Trophoblast cell (in vitro differentiated cells and primary cell): Measurements from ENCODE around the gene ZBTB2. TPM values are rescaled to one million over a fixed set of nuclear protein-coding genes. Genes with fewer than 3 reads are reported as not detected.

ENCODE experiments used
- DNase-seq, 2 donors: peaks; one replicate each; pipeline ENCODE4 v3.0.0-alpha.2; 2016
- H2AFZ ChIP-seq: 2 replicates; pipeline ENCODE4 v1.6.1; 2013; ENCODE audit warnings: low read length, moderate library complexity, mild to moderate bottlenecking; ENCODE audit not compliant: insufficient read depth, poor library complexity
- H2AK5ac ChIP-seq: 2 replicates; pipeline ENCODE4 v1.6.1; 2013; ENCODE audit warnings: mild to moderate bottlenecking, low read length
- H2BK120ac ChIP-seq: 2 replicates; pipeline ENCODE4 v1.6.1; 2013; ENCODE audit warnings: low read length, mild to moderate bottlenecking, moderate library complexity; ENCODE audit not compliant: insufficient read depth, poor library complexity
- H2BK12ac ChIP-seq: 2 replicates; pipeline ENCODE4 v1.6.1; 2013; ENCODE audit warnings: mild to moderate bottlenecking, low read length, moderate library complexity
- H2BK5ac ChIP-seq: 2 replicates; pipeline ENCODE4 v1.6.1; 2013; ENCODE audit warnings: low read length, low read depth, moderate library complexity, mild to moderate bottlenecking; ENCODE audit not compliant: poor library complexity
- H3K14ac ChIP-seq: 2 replicates; pipeline ENCODE4 v1.6.1; 2013; ENCODE audit warnings: mild to moderate bottlenecking, low read length
- H3K18ac ChIP-seq: 2 replicates; pipeline ENCODE4 v1.6.1; 2013; ENCODE audit warnings: mild to moderate bottlenecking, low read length
- H3K23ac ChIP-seq: 2 replicates; pipeline ENCODE4 v1.6.1; 2013; ENCODE audit warnings: low read length
- H3K27ac ChIP-seq: 2 replicates; pipeline ENCODE4 v1.5.1; 2013; ENCODE audit warnings: low read depth, mild to moderate bottlenecking, inconsistent platforms, low read length, moderate library complexity
- H3K27me3 ChIP-seq: 2 replicates; pipeline ENCODE4 v1.6.1; 2013; ENCODE audit warnings: inconsistent platforms, mild to moderate bottlenecking, low read length, moderate library complexity; ENCODE audit not compliant: insufficient read depth
- H3K36me3 ChIP-seq, 2 experiments: 1 replicate in 1 of 2; 2 replicates in 1 of 2; pipeline ENCODE4 v1.6.1; 2013; ENCODE audit warnings: low read length in 2 of 2, mild to moderate bottlenecking in 2 of 2, moderate library complexity in 1 of 2; ENCODE audit not compliant: insufficient read depth in 2 of 2, control insufficient read depth in 1 of 2
- H3K4ac ChIP-seq: 2 replicates; pipeline ENCODE4 v1.6.1; 2013; ENCODE audit warnings: low read depth, mild to moderate bottlenecking, low read length, moderate library complexity
- H3K4me1 ChIP-seq, 2 experiments: 1 replicate in 1 of 2; 2 replicates in 1 of 2; pipeline ENCODE4 v1.6.1; 2013; ENCODE audit warnings: low read length in 2 of 2, mild to moderate bottlenecking in 2 of 2, moderate library complexity in 1 of 2; ENCODE audit not compliant: insufficient read depth in 2 of 2, control insufficient read depth in 1 of 2
- H3K4me2 ChIP-seq: 2 replicates; pipeline ENCODE4 v1.6.1; 2013; ENCODE audit warnings: inconsistent platforms, mild to moderate bottlenecking, low read length, moderate library complexity
- H3K4me3 ChIP-seq: 2 replicates; pipeline ENCODE4 v1.5.1; 2013; ENCODE audit warnings: mild to moderate bottlenecking, low read depth, low read length, inconsistent platforms
- H3K79me1 ChIP-seq: one replicate; pipeline ENCODE4 v1.6.1; 2013; ENCODE audit warnings: low read length
- H3K79me2 ChIP-seq: 2 replicates; pipeline ENCODE4 v1.6.1; 2013; ENCODE audit warnings: low read length, mild to moderate bottlenecking; ENCODE audit not compliant: control insufficient read depth, insufficient read depth, poor library complexity
- H3K9ac ChIP-seq: 2 replicates; pipeline ENCODE4 v1.6.1; 2013; ENCODE audit warnings: mild to moderate bottlenecking, low read length
- H3K9me3 ChIP-seq: 2 replicates; pipeline ENCODE4 v1.6.1; 2013; ENCODE audit warnings: low read depth, mild to moderate bottlenecking, control low read depth, inconsistent platforms, low read length; ENCODE audit not compliant: insufficient read depth
- H4K12ac ChIP-seq: 2 replicates; pipeline ENCODE4 v1.6.1; 2013; ENCODE audit warnings: low read depth, mild to moderate bottlenecking, low read length, moderate library complexity
- H4K8ac ChIP-seq: 2 replicates; pipeline ENCODE4 v1.6.1; 2013; ENCODE audit warnings: low read depth, mild to moderate bottlenecking, low read length, moderate library complexity
- H4K91ac ChIP-seq: one replicate; pipeline ENCODE4 v1.6.1; 2013; ENCODE audit warnings: low read depth, mild to moderate bottlenecking, low read length, moderate library complexity
- WGBS: extraction: QIAGEN DNeasy Blood & Tissue Kit; methylation state at CpG from one replicate; pipeline ENCODE4 v1.1.7; 2013; ENCODE audit warnings: missing lambda C conversion rate; ENCODE audit not compliant: insufficient read length, insufficient coverage; ENCODE audit errors: extremely low coverage; 5-methylcytosine and 5-hydroxymethylcytosine counted together
- polyA plus RNA-seq: library from polyadenylated mRNA; stranded (reverse); fragments of 200-250 nt; gene quantifications from 2 replicates; pipeline ENCODE4 v1.2.3, GENCODE V29; 2013

Gene ZBTB2, protein sequence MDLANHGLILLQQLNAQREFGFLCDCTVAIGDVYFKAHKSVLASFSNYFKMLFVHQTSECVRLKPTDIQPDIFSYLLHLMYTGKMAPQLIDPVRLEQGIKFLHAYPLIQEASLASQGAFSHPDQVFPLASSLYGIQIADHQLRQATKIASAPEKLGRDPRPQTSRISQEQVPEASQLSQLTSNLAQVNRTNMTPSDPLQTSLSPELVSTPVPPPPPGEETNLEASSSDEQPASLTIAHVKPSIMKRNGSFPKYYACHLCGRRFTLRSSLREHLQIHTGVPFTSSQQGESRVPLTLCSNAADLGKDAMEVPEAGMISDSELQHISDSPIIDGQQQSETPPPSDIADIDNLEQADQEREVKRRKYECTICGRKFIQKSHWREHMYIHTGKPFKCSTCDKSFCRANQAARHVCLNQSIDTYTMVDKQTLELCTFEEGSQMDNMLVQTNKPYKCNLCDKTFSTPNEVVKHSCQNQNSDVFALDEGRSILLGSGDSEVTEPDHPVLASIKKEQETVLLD
- polyA plus RNA-seq, result 26.4 and 27.4 TPM in 2 replicates

DNA sequence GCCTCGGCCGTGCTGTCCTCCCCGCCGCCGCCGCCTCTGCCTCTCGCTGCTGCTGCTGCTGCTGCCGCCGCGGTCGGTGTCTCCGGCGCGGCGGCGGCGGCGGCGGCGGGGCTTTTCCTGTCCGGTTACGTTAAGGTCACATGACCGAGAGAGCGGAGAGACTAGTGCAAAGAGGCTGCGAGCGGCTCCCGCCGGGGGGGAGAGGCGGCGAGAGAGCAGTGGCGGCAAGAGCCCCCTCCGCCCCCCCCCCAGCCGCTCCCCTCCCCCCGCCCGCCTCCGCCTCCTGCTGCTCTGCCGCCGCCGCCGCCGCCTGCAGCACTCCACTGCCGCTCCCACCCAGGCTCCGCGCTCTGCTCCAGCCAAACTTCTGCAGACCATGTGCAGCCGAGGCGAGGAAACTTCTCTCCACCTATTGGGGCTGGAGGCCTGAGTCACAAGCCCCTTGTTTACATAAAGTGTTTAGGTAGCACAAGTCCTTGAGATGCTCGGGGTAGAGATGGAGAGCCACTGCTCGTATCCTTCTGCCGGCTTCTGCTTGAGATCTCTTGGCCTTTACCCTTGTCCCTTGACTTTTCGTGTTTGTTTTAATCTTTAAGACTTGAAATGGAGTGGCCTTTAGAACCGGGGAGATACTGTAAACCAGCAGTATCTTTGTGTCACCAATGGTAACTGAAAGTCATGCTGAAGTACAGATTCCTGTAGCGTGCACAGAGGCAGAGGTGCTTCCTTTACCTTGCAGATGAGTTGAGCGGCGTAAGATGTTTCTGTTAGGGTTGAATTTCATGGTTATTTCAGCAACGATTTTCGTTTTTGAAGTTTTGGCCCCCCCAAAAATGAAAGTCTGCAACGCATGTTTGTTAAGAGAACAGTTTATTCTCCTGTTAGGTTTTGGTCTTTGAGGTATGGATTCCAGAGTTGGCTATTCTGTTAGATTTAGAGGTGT is at the start of gene ZBTB2:
Gene ZBTB2, minus strand, starts transcription at position 89 of the 943 bp plus-strand sequence. CDS start 17,922 bp downstream, outside the sequence.
- no CpG with 5 or more reads among the region's 57 CpGs for WGBS
- H2BK12ac ChIP-seq, result peak within 1 kb of the TSS; percentile 74

DNA sequence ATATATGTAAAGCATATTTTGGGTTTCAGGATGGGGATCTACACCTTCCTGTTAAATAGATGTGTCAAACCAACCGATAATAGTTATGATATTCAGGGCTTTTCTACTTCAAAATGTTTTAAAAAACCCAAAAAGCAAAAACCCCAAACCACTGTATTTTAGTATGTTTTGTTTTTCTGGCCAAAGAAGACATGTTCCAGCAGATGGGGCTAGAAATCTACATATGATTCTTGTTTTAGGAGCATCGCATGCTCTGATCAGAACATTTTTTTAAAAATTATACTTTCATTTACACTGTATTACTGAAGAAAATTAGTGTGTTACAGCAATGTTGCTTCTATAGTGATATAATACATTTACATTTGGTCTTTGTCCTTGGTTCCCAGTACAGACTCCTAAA is 49.6 kb upstream of the ZBTB2 start:
- no peak overlapping the region for H4K12ac ChIP-seq
- no peak overlapping the region for H2AK5ac ChIP-seq
- no peak overlapping the region for H2BK12ac ChIP-seq
- no peak overlapping the region for H2BK5ac ChIP-seq
- no peak overlapping the region for H2BK120ac ChIP-seq
- no peaks in the 10 kb centered on the region for H3K9me3 ChIP-seq
- no peak overlapping the region for H4K8ac ChIP-seq
- no peaks in the 10 kb centered on the region for H3K79me2 ChIP-seq
- no peak overlapping the region for H2AFZ ChIP-seq
- no peak overlapping the region for H3K14ac ChIP-seq
- H3K9ac ChIP-seq, result no peak overlapping the region
- no peak overlapping the region for H4K91ac ChIP-seq
- H3K79me1 ChIP-seq, result peaks cover 2% of the 10 kb centered on the region
- H3K36me3 ChIP-seq, result peaks cover 4 to 14% of the 10 kb centered on the region in 2 experiments
- no peak overlapping the region for H3K4me2 ChIP-seq
- no peak overlapping the region for H3K23ac ChIP-seq
- no peaks in the 10 kb centered on the region for H3K4me1 ChIP-seq
- no peak overlapping the region for H3K4me3 ChIP-seq
- no peak overlapping the region for H3K27ac ChIP-seq
- no peak overlapping the region for H3K18ac ChIP-seq
- DNase-seq, result no peak
- H3K4ac ChIP-seq, result no peak overlapping the region
- WGBS, result no CpG with 5 or more reads among the region's 2 CpGs
- H3K27me3 ChIP-seq, result no peaks in the 10 kb centered on the region

More for the DNA sequence above, at the start of gene ZBTB2:
- Histone ChIP-seq H2BK5ac (peak within 1 kb of the TSS; percentile 100), H4K91ac (peak within 1 kb of the TSS; percentile 96), H3K27ac (peak within 1 kb of the TSS; percentile 100), H3K9me3 (no peaks in the 10 kb centered on the region), H3K14ac (peak within 1 kb of the TSS; percentile 100), H2AK5ac (peak within 1 kb of the TSS; percentile 99), H3K9ac (peak within 1 kb of the TSS; percentile 95), H3K36me3 (peaks cover 1 to 5% of the 10 kb centered on the region in 2 experiments), H3K27me3 (no peaks in the 10 kb centered on the region), H2BK120ac (peak within 1 kb of the TSS; percentile 97), H3K79me1 (peaks cover 22% of the 10 kb centered on the region), H4K12ac (peak within 1 kb of the TSS; percentile 99), H3K79me2 (peaks cover 25% of the 10 kb centered on the region), H3K18ac (peak within 1 kb of the TSS; percentile 99), H4K8ac (peak within 1 kb of the TSS; percentile 100), H3K4me3 (peak within 1 kb of the TSS; percentile 98), H3K4me2 (peak within 1 kb of the TSS; percentile 63), H3K23ac (no peak within 1 kb of the TSS), H2AFZ (peak within 1 kb of the TSS; percentile 97), H3K4ac (peak within 1 kb of the TSS; percentile 99), H3K4me1 (peaks cover 0 to 3% of the 10 kb centered on the region in 2 experiments)
- DNase-seq, result peak; percentile 76 to 80

DNA sequence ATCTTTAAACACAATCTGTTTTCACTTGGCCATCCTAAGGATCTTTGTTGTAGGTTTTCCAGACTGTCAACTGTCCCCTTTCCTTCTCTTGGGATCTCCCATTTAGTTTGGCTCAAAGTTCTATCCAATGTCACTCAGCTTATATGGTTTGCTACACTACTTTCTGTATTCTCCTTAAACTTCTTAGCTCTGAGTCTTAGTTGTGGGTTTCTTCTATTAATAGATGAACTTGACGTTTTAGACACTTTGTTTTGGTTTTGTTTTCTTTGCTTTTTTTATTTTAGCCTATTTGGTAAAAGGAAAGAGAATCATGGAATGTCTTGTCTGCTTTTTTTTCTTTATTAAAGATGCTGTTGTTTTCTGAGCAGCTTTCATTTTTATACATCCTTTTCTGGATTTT is 49.1 kb upstream of the ZBTB2 start:
- Histone ChIP-seq H4K91ac (no peak overlapping the region), H3K4me1 (no peaks in the 10 kb centered on the region), H4K12ac (no peak overlapping the region), H3K9ac (no peak overlapping the region), H3K79me1 (peaks cover 2% of the 10 kb centered on the region), H3K9me3 (no peaks in the 10 kb centered on the region), H3K79me2 (no peaks in the 10 kb centered on the region), H2AK5ac (no peak overlapping the region), H3K4me3 (no peak overlapping the region), H3K4me2 (no peak overlapping the region), H3K4ac (no peak overlapping the region), H2BK120ac (no peak overlapping the region), H2BK12ac (no peak overlapping the region), H3K27ac (no peak overlapping the region), H3K14ac (no peak overlapping the region), H3K27me3 (no peaks in the 10 kb centered on the region), H3K36me3 (peaks cover 7 to 14% of the 10 kb centered on the region in 2 experiments), H3K18ac (no peak overlapping the region), H3K23ac (no peak overlapping the region), H4K8ac (no peak overlapping the region), H2BK5ac (no peak overlapping the region), H2AFZ (no peak overlapping the region)
- WGBS, result no CpG with 5 or more reads among the region's 1 CpG
- DNase-seq, result no peak

DNA sequence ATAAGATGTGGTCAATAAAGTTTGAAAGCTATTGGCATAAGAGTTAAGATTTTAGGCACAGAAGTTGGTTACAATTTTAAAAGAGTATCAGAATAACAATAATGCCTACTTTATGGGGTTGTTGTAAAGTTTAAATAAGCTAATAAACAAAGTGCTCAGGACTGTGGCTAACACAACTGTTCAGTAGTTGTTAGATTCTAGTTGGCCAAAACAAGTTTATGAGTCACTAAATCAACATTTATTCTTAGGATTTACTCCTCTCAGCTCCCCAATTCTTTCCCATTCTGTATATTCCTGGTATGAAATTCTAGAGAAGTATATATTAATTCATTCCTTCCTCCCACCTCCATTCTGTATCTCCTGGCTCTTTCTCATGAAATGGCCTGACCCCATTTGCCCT is 46.0 kb upstream of the ZBTB2 start:
- H3K4me1 ChIP-seq, result no peaks in the 10 kb centered on the region
- H3K18ac ChIP-seq, result no peak overlapping the region
- H3K23ac ChIP-seq, result no peak overlapping the region
- no peak for DNase-seq
- no peak overlapping the region for H3K14ac ChIP-seq
- no peak overlapping the region for H4K8ac ChIP-seq
- H3K27me3 ChIP-seq, result no peaks in the 10 kb centered on the region
- no peak overlapping the region for H4K12ac ChIP-seq
- no peaks in the 10 kb centered on the region for H3K79me1 ChIP-seq
- H3K9ac ChIP-seq, result no peak overlapping the region
- H4K91ac ChIP-seq, result no peak overlapping the region
- no peak overlapping the region for H2AK5ac ChIP-seq
- no peak overlapping the region for H2BK12ac ChIP-seq
- H3K9me3 ChIP-seq, result no peaks in the 10 kb centered on the region
- no peak overlapping the region for H2BK120ac ChIP-seq
- H3K4ac ChIP-seq, result no peak overlapping the region
- H3K36me3 ChIP-seq, result peaks cover 6 to 10% of the 10 kb centered on the region in 2 experiments
- H3K79me2 ChIP-seq, result no peaks in the 10 kb centered on the region
- no peak overlapping the region for H3K4me2 ChIP-seq
- no peak overlapping the region for H2BK5ac ChIP-seq
- no peak overlapping the region for H2AFZ ChIP-seq
- no peak overlapping the region for H3K4me3 ChIP-seq
- H3K27ac ChIP-seq, result no peak overlapping the region
